HCT116 (cell line): ENCODE measurements around the gene ST3GAL6. TPM values are rescaled to one million over a fixed set of nuclear protein-coding genes. Genes with fewer than 3 reads are reported as not detected.

Source experiments
- ATAC-seq: fragments of 200-7000 bp; cut with Tn5 transposase; 2 replicates; pipeline ENCODE4 v1.9.1; 2020; ENCODE audit warnings: mild to moderate bottlenecking, moderate library complexity
- BruUV-seq: library from RNA; stranded (reverse); fragments of 400-500 nt; replicated peaks from 2 replicates; lab custom pipeline; 2021; lab: Mats Ljungman, UMichigan
- CTCF ChIA-PET: fragments of 300-600 bp; sonication (Branson Sonifier 250); formaldehyde crosslinking; loops from one replicate; lab custom pipeline; 2021; ENCODE audit warnings: antibody characterized with exemption; lab: Charles Lee
- POLR2A ChIA-PET: fragments of 300-600, 350-600 bp; sonication (Branson Sonifier 250); formaldehyde crosslinking; loops from one replicate; lab custom pipeline; 2021; ENCODE audit warnings: antibody characterized with exemption; lab: Charles Lee
- RAD21 ChIA-PET, 2 experiments: fragments of 300-600 bp; sonication (Branson Sonifier 250); formaldehyde crosslinking; loops; one replicate each; lab custom pipeline; 2023; ENCODE audit warnings: low total read pairs in 2 of 2; ENCODE audit not compliant: uncharacterized antibody in 2 of 2, unreplicated experiment in 2 of 2, low non-redundant PET in 1 of 2; lab: Charles Lee
- DNase-seq: peaks from one replicate; pipeline ENCODE4 v3.0.0-alpha.2; 2010; ENCODE audit warnings: low read depth, low spot score
- H2AFZ ChIP-seq: fragments of 200-600 bp; shearing (Covaris generic), sonication (generic); 2 replicates; pipeline ENCODE4 v1.6.1; 2017; ENCODE audit warnings: low read depth, mixed run types, mixed read lengths, antibody characterized with exemption, low read length; ENCODE audit not compliant: poor library complexity, severe bottlenecking
- H3K27ac ChIP-seq: 2 replicates; pipeline ENCODE4 v1.5.1; 2012; ENCODE audit warnings: low read depth, low read length
- H3K27me3 ChIP-seq: fragments of 200-600 bp; sonication (generic); 2 replicates; pipeline ENCODE4 v1.6.1; 2016; ENCODE audit warnings: mixed run types, low read length, mixed read lengths; ENCODE audit not compliant: insufficient read depth
- H3K36me3 ChIP-seq, 2 experiments: fragments of 200-500 bp in 1 of 2; fragments of 200-600 bp in 1 of 2; sonication (Bioruptor generic) in 1 of 2; sonication (generic) in 1 of 2; 2 replicates each; pipeline versions ENCODE4 v1.5.1 to v1.6.1; 2014 to 2016; ENCODE audit warnings: low read length in 2 of 2, inconsistent platforms in 1 of 2, mixed read lengths in 1 of 2, mixed run types in 1 of 2; ENCODE audit not compliant: insufficient read depth in 2 of 2, control insufficient read depth in 1 of 2
- H3K4me1 ChIP-seq, 2 experiments: fragments of 200-600 bp in 1 of 2; sonication (generic) in 1 of 2; 2 replicates each; pipeline versions ENCODE4 v1.5.1 to v1.6.1; 2012 to 2017; ENCODE audit warnings: low read length in 2 of 2, inconsistent platforms in 1 of 2, mild to moderate bottlenecking in 1 of 2, mixed read lengths in 1 of 2, mixed run types in 1 of 2, moderate library complexity in 1 of 2; ENCODE audit not compliant: insufficient read depth in 2 of 2, control insufficient read depth in 1 of 2
- H3K4me2 ChIP-seq: fragments of 200-600 bp; sonication (generic); 2 replicates; pipeline ENCODE4 v1.6.1; 2017; ENCODE audit warnings: mixed run types, low read length, mixed read lengths
- H3K4me3 ChIP-seq, 2 experiments: fragments of 200-600 bp in 1 of 2; sonication (generic) in 1 of 2; replicated peaks in 1 of 2; 2 replicates each; pipeline ENCODE4 v1.5.1; 2011 to 2016; ENCODE audit warnings: low read length in 2 of 2, control low read depth in 1 of 2, low read depth in 1 of 2, mild to moderate bottlenecking in 1 of 2, mixed read lengths in 1 of 2, mixed run types in 1 of 2
- H3K79me2 ChIP-seq: fragments of 200-600 bp; sonication (generic); 2 replicates; pipeline ENCODE4 v1.6.1; 2017; ENCODE audit warnings: mild to moderate bottlenecking, mixed run types, low read length, moderate library complexity, mixed read lengths; ENCODE audit not compliant: insufficient read depth
- H3K9ac ChIP-seq: fragments of 200-600 bp; sonication (generic); 2 replicates; pipeline ENCODE4 v1.6.1; 2016; ENCODE audit warnings: low read length, mixed read lengths
- H3K9me2 ChIP-seq: fragments of 200-600 bp; sonication (generic), shearing (Covaris generic); 2 replicates; pipeline ENCODE4 v1.6.1; 2017; ENCODE audit warnings: mixed run types, mild to moderate bottlenecking, moderate library complexity; ENCODE audit not compliant: insufficient read depth
- H3K9me3 ChIP-seq, 2 experiments: fragments of 200-500 bp in 1 of 2; fragments of 200-600 bp in 1 of 2; sonication (Bioruptor generic) in 1 of 2; sonication (generic) in 1 of 2; 2 replicates each; pipeline ENCODE4 v1.6.1; 2014 to 2017; ENCODE audit warnings: low read length in 2 of 2, mixed read lengths in 2 of 2, inconsistent platforms in 1 of 2, low read depth in 1 of 2, mild to moderate bottlenecking in 1 of 2, mixed run types in 1 of 2, moderate library complexity in 1 of 2; ENCODE audit not compliant: control insufficient read depth in 1 of 2, insufficient read depth in 1 of 2
- H4K20me1 ChIP-seq: fragments of 200-600 bp; sonication (generic), shearing (Covaris generic); 2 replicates; pipeline ENCODE4 v1.6.1; 2017; ENCODE audit warnings: mixed run types, mild to moderate bottlenecking, moderate library complexity; ENCODE audit not compliant: insufficient read depth
- CEBPB ChIP-seq: IDR thresholded peaks from 2 replicates; pipeline ENCODE4 v1.6.1; 2012; ENCODE audit warnings: low read depth
- CTCF ChIP-seq, 3 experiments: fragments of 200-600 bp in 1 of 3; sonication (generic) in 1 of 3; IDR thresholded peaks in 2 of 3; conservative IDR thresholded peaks in 1 of 3; 2 replicates each; pipeline ENCODE4 v1.5.1; 2012 to 2017; ENCODE audit warnings: low read depth in 2 of 3, low read length in 2 of 3, antibody characterized with exemption in 1 of 3, borderline replicate concordance in 1 of 3, control low read depth in 1 of 3, mild to moderate bottlenecking in 1 of 3, mixed read lengths in 1 of 3, mixed run types in 1 of 3, moderate library complexity in 1 of 3; ENCODE audit not compliant: insufficient read depth in 1 of 3
- EGR1 ChIP-seq: IDR thresholded peaks from 2 replicates; pipeline ENCODE4 v1.6.1; 2012; ENCODE audit warnings: low read depth
- ELF1 ChIP-seq: IDR thresholded peaks from 2 replicates; pipeline ENCODE4 v1.6.1; 2012; ENCODE audit warnings: low read depth, borderline replicate concordance
- EZH2 ChIP-seq: fragments of 200-600 bp; sonication (generic); IDR thresholded peaks from 2 replicates; pipeline ENCODE4 v1.6.1; 2017; ENCODE audit warnings: antibody characterized with exemption, mixed run types
- EZH2phosphoT487 ChIP-seq: fragments of 200-600 bp; IDR thresholded peaks from 2 replicates; pipeline ENCODE4 v1.6.1; 2018; ENCODE audit warnings: antibody characterized with exemption, borderline replicate concordance
- JUND ChIP-seq: IDR thresholded peaks from 2 replicates; pipeline ENCODE4 v1.6.1; 2012
- POLR2A ChIP-seq: IDR thresholded peaks from 2 replicates; pipeline ENCODE4 v1.7.0; 2011; ENCODE audit warnings: borderline replicate concordance; ENCODE audit not compliant: insufficient read depth, insufficient read length; ENCODE audit errors: extremely low read depth
- POLR2AphosphoS5 ChIP-seq: IDR thresholded peaks from 2 replicates; pipeline ENCODE4 v1.6.1; 2011; ENCODE audit warnings: mild to moderate bottlenecking, low read depth, low read length, moderate library complexity
- RAD21 ChIP-seq: IDR thresholded peaks from 2 replicates; pipeline ENCODE4 v1.6.1; 2012; ENCODE audit warnings: low read depth, mild to moderate bottlenecking
- SIN3A ChIP-seq: IDR thresholded peaks from 2 replicates; pipeline ENCODE4 v1.6.1; 2012; ENCODE audit warnings: low read depth
- SP1 ChIP-seq: IDR thresholded peaks from 2 replicates; pipeline ENCODE4 v1.6.1; 2012; ENCODE audit warnings: low read depth
- TCF7L2 ChIP-seq: IDR thresholded peaks from 2 replicates; pipeline ENCODE4 v1.7.0; 2011; ENCODE audit warnings: borderline replicate concordance, inconsistent platforms; ENCODE audit not compliant: insufficient read depth, insufficient read length; ENCODE audit errors: extremely low read depth
- YY1 ChIP-seq: IDR thresholded peaks from 2 replicates; pipeline ENCODE4 v1.6.1; 2011; ENCODE audit warnings: low read length, low read depth, moderate library complexity, mild to moderate bottlenecking; ENCODE audit not compliant: insufficient replicate concordance; ENCODE audit errors: extremely low read depth
- ZFX ChIP-seq: fragments of 450-650 bp; IDR thresholded peaks from 2 replicates; pipeline ENCODE4 v1.6.1; 2017
- ZNF274 ChIP-seq: fragments of 200-500 bp; sonication (Bioruptor generic); IDR thresholded peaks from 2 replicates; pipeline ENCODE4 v1.6.1; 2014; ENCODE audit warnings: mild to moderate bottlenecking, low read depth, low read length, inconsistent platforms
- intact Hi-C: fragments of 100-400 bp; cut with micrococcal nuclease; formaldehyde crosslinking; loops from 2 replicates; pipeline ENCODE4 v1.10.0; 2022
- total RNA-seq: library from RNA; stranded (reverse); gene quantifications from one replicate; pipeline ENCODE4 v1.2.1, GENCODE V29; 2021; ENCODE audit not compliant: unreplicated experiment
- TF ChIP-seq, protein P1 (sequence below): IDR thresholded peaks from 2 replicates; pipeline ENCODE4 v1.6.1; 2012; ENCODE audit warnings: low read depth
- TF ChIP-seq, protein P2 (sequence below): IDR thresholded peaks from 2 replicates; pipeline ENCODE4 v1.6.1; 2012
- TF ChIP-seq, protein P3 (sequence below): IDR thresholded peaks from 2 replicates; pipeline ENCODE4 v1.6.1; 2012

ST3GAL6 gene
- total RNA-seq, 1 experiment from 2014 or later: 10.6 TPM

DNA sequence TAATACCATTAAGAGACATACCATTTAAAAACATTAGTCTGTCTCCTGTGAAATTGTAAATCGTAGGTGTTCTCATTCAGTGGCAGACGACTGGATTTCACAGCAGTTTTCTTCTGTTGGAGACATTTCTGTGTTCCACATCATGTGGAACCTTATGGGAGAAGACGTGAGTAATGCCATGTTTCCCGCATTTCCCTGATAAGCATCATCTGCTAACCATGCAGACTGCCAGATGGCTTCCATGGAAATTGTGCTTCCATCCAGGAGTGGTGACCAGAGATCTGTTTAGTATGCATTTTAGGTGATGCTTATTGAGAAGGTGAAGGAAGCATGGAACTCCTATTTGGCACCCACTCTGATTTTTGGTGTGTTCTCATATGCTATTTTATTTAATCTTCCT is 28.4 kb upstream of the ST3GAL6 start:
- H3K27me3 ChIP-seq: no peaks in the 10 kb centered on the region
- H3K9ac ChIP-seq: no peak overlapping the region
- no peaks in the 10 kb centered on the region for H4K20me1 ChIP-seq
- H3K79me2 ChIP-seq: peaks cover 17% of the 10 kb centered on the region; the same call in 1 of the 2 replicates
- BruUV-seq: no TSS peak
- H3K36me3 ChIP-seq: no peaks in the 10 kb centered on the region
- no peak for ATAC-seq
- no peak overlapping the region for H3K27ac ChIP-seq
- no peak for TF ChIP-seq TCF7L2
- no peak for TF ChIP-seq CTCF (IDR thresholded peaks at IDR 0.05 in 2 of 3, conservative IDR thresholded peaks at IDR 0.05 in 1 of 3; ENCODE audit: borderline replicate concordance in 1 of 3, insufficient read depth in 1 of 3, low read depth in 2 of 3, low read length in 2 of 3)
- TF ChIP-seq ZFX: no peak
- TF ChIP-seq EZH2phosphoT487: no peak
- no peak for TF ChIP-seq RAD21
- TF ChIP-seq SP1: no peak
- no peak for TF ChIP-seq EZH2
- no peak for TF ChIP-seq YY1
- TF ChIP-seq, protein P1, sequence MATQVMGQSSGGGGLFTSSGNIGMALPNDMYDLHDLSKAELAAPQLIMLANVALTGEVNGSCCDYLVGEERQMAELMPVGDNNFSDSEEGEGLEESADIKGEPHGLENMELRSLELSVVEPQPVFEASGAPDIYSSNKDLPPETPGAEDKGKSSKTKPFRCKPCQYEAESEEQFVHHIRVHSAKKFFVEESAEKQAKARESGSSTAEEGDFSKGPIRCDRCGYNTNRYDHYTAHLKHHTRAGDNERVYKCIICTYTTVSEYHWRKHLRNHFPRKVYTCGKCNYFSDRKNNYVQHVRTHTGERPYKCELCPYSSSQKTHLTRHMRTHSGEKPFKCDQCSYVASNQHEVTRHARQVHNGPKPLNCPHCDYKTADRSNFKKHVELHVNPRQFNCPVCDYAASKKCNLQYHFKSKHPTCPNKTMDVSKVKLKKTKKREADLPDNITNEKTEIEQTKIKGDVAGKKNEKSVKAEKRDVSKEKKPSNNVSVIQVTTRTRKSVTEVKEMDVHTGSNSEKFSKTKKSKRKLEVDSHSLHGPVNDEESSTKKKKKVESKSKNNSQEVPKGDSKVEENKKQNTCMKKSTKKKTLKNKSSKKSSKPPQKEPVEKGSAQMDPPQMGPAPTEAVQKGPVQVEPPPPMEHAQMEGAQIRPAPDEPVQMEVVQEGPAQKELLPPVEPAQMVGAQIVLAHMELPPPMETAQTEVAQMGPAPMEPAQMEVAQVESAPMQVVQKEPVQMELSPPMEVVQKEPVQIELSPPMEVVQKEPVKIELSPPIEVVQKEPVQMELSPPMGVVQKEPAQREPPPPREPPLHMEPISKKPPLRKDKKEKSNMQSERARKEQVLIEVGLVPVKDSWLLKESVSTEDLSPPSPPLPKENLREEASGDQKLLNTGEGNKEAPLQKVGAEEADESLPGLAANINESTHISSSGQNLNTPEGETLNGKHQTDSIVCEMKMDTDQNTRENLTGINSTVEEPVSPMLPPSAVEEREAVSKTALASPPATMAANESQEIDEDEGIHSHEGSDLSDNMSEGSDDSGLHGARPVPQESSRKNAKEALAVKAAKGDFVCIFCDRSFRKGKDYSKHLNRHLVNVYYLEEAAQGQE: no peak
- TF ChIP-seq SIN3A: no peak
- TF ChIP-seq CEBPB: no peak
- no peak for TF ChIP-seq POLR2AphosphoS5
- TF ChIP-seq ELF1: no peak
- no peak for TF ChIP-seq ZNF274
- TF ChIP-seq, protein P2, sequence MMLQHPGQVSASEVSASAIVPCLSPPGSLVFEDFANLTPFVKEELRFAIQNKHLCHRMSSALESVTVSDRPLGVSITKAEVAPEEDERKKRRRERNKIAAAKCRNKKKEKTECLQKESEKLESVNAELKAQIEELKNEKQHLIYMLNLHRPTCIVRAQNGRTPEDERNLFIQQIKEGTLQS: no peak
- no peak for TF ChIP-seq POLR2A
- TF ChIP-seq, protein P3, sequence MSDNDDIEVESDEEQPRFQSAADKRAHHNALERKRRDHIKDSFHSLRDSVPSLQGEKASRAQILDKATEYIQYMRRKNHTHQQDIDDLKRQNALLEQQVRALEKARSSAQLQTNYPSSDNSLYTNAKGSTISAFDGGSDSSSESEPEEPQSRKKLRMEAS: no peak
- TF ChIP-seq JUND: no peak
- TF ChIP-seq EGR1: no peak
- no peak for DNase-seq
- ChIA-PET CTCF (no interaction called here), POLR2A (no interaction called here), RAD21 (no interaction called here)
- H3K9me3 ChIP-seq: no peaks in the 10 kb centered on the region
- H3K4me2 ChIP-seq: no peak overlapping the region
- H3K4me3 ChIP-seq: no peak overlapping the region
- no peaks in the 10 kb centered on the region for H3K9me2 ChIP-seq
- H3K4me1 ChIP-seq: peaks cover 8 to 18% of the 10 kb centered on the region in 2 experiments
- intact Hi-C loops: no loop called here
- H2AFZ ChIP-seq: no peak overlapping the region
